PC-3 (cell line): ENCODE results near the gene ZFHX2.

Experiments
- EZH2 ChIP-seq: fragments of 300-600 bp; sonication (generic); IDR thresholded peaks from one replicate; pipeline ENCODE4 v1.6.1; 2017; ENCODE audit warnings: antibody characterized with exemption, mild to moderate bottlenecking, low read length; ENCODE audit not compliant: unreplicated experiment
- TF ChIP-seq, protein P1 (sequence below): fragments of 300-600 bp; sonication (generic); conservative IDR thresholded peaks from 2 replicates; pipeline ENCODE4 v1.5.1; 2017; ENCODE audit warnings: antibody characterized with exemption, low read depth, mild to moderate bottlenecking, low read length

DNA sequence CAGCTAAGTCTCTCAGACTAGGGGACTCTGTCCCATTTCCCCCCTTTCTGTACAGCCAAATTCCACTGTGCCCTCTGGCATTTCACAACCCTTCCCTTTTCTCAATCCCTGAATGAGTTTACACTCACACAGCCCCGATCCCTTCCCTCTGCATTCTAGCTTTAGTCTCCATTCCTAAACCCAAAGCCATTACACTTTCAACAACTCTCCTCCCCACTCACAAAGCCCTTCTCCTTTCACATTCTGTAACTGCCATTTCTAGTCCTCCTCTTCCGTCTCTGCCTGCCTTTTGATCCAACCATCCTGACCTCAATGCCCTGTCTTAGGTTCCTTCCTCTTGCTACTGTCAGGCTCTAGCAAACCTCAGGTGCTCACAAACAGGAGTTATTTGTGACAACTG is 3.6 kb downstream of the ZFHX2 start:
- TF ChIP-seq, protein P1, sequence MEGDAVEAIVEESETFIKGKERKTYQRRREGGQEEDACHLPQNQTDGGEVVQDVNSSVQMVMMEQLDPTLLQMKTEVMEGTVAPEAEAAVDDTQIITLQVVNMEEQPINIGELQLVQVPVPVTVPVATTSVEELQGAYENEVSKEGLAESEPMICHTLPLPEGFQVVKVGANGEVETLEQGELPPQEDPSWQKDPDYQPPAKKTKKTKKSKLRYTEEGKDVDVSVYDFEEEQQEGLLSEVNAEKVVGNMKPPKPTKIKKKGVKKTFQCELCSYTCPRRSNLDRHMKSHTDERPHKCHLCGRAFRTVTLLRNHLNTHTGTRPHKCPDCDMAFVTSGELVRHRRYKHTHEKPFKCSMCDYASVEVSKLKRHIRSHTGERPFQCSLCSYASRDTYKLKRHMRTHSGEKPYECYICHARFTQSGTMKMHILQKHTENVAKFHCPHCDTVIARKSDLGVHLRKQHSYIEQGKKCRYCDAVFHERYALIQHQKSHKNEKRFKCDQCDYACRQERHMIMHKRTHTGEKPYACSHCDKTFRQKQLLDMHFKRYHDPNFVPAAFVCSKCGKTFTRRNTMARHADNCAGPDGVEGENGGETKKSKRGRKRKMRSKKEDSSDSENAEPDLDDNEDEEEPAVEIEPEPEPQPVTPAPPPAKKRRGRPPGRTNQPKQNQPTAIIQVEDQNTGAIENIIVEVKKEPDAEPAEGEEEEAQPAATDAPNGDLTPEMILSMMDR: no peak
- no peak for TF ChIP-seq EZH2
